ENCODE results near the gene NFASC. TPM values are rescaled to one million over a fixed set of nuclear protein-coding genes. Genes with fewer than 3 reads are reported as not detected.

The NFASC gene
- total and polyA plus RNA-seq, 2 experiments from 2014 or later: 3.9 to 11.7 TPM

- no peaks in the 10 kb centered on the region for H3K4me1 ChIP-seq (ENCODE audit: insufficient read depth)
- ATAC-seq (no peak), DNase-seq (ENCODE audit: low spot score) (no peak)
- H3K4me2 ChIP-seq: no peak overlapping the region
- Mint-ChIP-seq H3K4me1 (peaks cover 15% of the 10 kb centered on the region), H3K4me3 (no peak overlapping the region), H3K36me3 (ENCODE audit: low read depth) (no peaks in the 10 kb centered on the region), H3K27ac (no peak overlapping the region), H3K27me3 (ENCODE audit: insufficient read depth, low read depth, poor library complexity) (peaks cover 4% of the 10 kb centered on the region), H3K9me3 (no peaks in the 10 kb centered on the region)
- peaks cover 4% of the 10 kb centered on the region; the same call in 1 of the 2 replicates for H4K20me1 ChIP-seq (replicated peaks; ENCODE audit: insufficient read depth)
- no peaks in the 10 kb centered on the region; the same call in 1 of the 2 replicates for H3K79me2 ChIP-seq (replicated peaks; ENCODE audit: insufficient read depth)
- H3K27me3 ChIP-seq (ENCODE audit: insufficient read depth): no peaks in the 10 kb centered on the region
- no peaks in the 10 kb centered on the region for H3F3A ChIP-seq (replicated peaks; ENCODE audit: low read depth)
- TF ChIP-seq JUNB (IDR thresholded peaks at IDR 0.05; ENCODE audit: unreplicated experiment) (no peak), CREB1 (CRISPR knock-in tag; IDR thresholded peaks at IDR 0.05; ENCODE audit: low read depth) (no peak), STAT1 (IDR thresholded peaks at IDR 0.05; ENCODE audit: unreplicated experiment) (no peak), REST (IDR thresholded peaks at IDR 0.05; ENCODE audit: unreplicated experiment) (no peak), ZNF462 (CRISPR knock-in tag; IDR thresholded peaks at IDR 0.05) (no peak)
- TF ChIP-seq, protein P1, sequence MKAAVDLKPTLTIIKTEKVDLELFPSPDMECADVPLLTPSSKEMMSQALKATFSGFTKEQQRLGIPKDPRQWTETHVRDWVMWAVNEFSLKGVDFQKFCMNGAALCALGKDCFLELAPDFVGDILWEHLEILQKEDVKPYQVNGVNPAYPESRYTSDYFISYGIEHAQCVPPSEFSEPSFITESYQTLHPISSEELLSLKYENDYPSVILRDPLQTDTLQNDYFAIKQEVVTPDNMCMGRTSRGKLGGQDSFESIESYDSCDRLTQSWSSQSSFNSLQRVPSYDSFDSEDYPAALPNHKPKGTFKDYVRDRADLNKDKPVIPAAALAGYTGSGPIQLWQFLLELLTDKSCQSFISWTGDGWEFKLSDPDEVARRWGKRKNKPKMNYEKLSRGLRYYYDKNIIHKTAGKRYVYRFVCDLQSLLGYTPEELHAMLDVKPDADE (IDR thresholded peaks at IDR 0.05): no peak
- H2AFZ ChIP-seq: no peak overlapping the region
- H3K27ac ChIP-seq (ENCODE audit: low read depth): no peak overlapping the region
- H3K36me3 ChIP-seq (ENCODE audit: insufficient read depth): no peaks in the 10 kb centered on the region
- no peak overlapping the region for H3K4me3 ChIP-seq
- no peaks in the 10 kb centered on the region; the same call in 1 of the 2 replicates for H3K9me2 ChIP-seq (ENCODE audit: insufficient read depth)
Measured at GRCh38 chr1:204841316-204841715, 29.3 kb upstream of the NFASC start.
